Right renal pelvis (tissue), 4 donors: ENCODE results near the gene NDUFAF7. TPM values are rescaled to one million over a fixed set of nuclear protein-coding genes. Genes with fewer than 3 reads are reported as not detected.
A peak's percentile ranks its signal among the peaks of the same experiment; 100 is the strongest.
"Not testable (repeated sequence)": the region's sequence is repeated elsewhere in the genome, so short reads cannot be mapped to it uniquely, and the experiment has no call there.

Experiments
- DNase-seq, 4 donors: peaks; one replicate each; pipeline ENCODE4 v3.0.0-alpha.2; 2013; ENCODE audit warnings: low read depth in 4 of 4, low spot score in 3 of 4, missing footprints in 1 of 4
- polyA plus RNA-seq, 4 donors: library from polyadenylated mRNA; unstranded; fragments of 120-200 nt; gene quantifications; one replicate each; pipeline ENCODE4 v1.2.1, GENCODE V29; 2013; ENCODE audit not compliant: insufficient read length in 4 of 4

Gene NDUFAF7
- polyA plus RNA-seq, 4 donors = 20.8 to 27.7 (median 22.7) TPM

GRCh38 chr2:37211212-37211611 lies 20.2 kb upstream of the NDUFAF7 start:
- DNase-seq = no peak

- DNase-seq = no peak
Observed at GRCh38 chr2:37211939-37212338, 19.5 kb upstream of the NDUFAF7 start.

- DNase-seq = no peak
Observed at GRCh38 chr2:37215250-37215649, 16.2 kb upstream of the NDUFAF7 start.

- DNase-seq = no peak
Observed at GRCh38 chr2:37219046-37219445, 12.4 kb upstream of the NDUFAF7 start.

GRCh38 chr2:37223131-37223530 lies 8.3 kb upstream of the NDUFAF7 start:
- no peak for DNase-seq

- no peak for DNase-seq
Observed at GRCh38 chr2:37224063-37224462, 7.4 kb upstream of the NDUFAF7 start.

- not testable (repeated sequence) for DNase-seq
Observed at GRCh38 chr2:37225129-37225528, 6.3 kb upstream of the NDUFAF7 start.

GRCh38 chr2:37226863-37227262 lies 4.6 kb upstream of the NDUFAF7 start:
- no peak for DNase-seq

- no peak for DNase-seq
Observed at GRCh38 chr2:37228788-37229187, 2.7 kb upstream of the NDUFAF7 start.

GRCh38 chr2:37230581-37230980 lies 877 bp upstream of the NDUFAF7 start:
- no peak for DNase-seq

GRCh38 chr2:37232131-37232933 lies 874 bp downstream of the NDUFAF7 start:
- peak in 2 of 4 donors; percentile 5 to 25 for DNase-seq

GRCh38 chr2:37243435-37243834 lies 12.0 kb downstream of the NDUFAF7 start:
- DNase-seq = no peak

GRCh38 chr2:37244017-37244416 lies 12.6 kb downstream of the NDUFAF7 start:
- no peak for DNase-seq

GRCh38 chr2:37244755-37245154 lies 13.3 kb downstream of the NDUFAF7 start:
- DNase-seq = no peak

- DNase-seq = no peak
Observed at GRCh38 chr2:37246205-37246604, 14.7 kb downstream of the NDUFAF7 start.

GRCh38 chr2:37250869-37251740 lies 19.6 kb downstream of the NDUFAF7 start:
- no peak for DNase-seq

GRCh38 chr2:37262522-37262921 lies 31.1 kb downstream of the NDUFAF7 start:
- DNase-seq = no peak

GRCh38 chr2:37263839-37264238 lies 32.4 kb downstream of the NDUFAF7 start:
- no peak for DNase-seq

- DNase-seq = no peak
Observed at GRCh38 chr2:37267685-37268084, 36.2 kb downstream of the NDUFAF7 start.

- no peak for DNase-seq
Observed at GRCh38 chr2:37268111-37268510, 36.7 kb downstream of the NDUFAF7 start.

- DNase-seq = no peak
Observed at GRCh38 chr2:37271376-37272067, 40.1 kb downstream of the NDUFAF7 start.
